Loucy (cell line): ENCODE results near the gene DDA1.
A peak's percentile ranks its signal among the peaks of the same experiment; 100 is the strongest.

Source experiments
- H2AFZ ChIP-seq: fragments of 200-600 bp; sonication (generic); 2 replicates; pipeline ENCODE4 v1.6.0; 2016; ENCODE audit warnings: antibody characterized with exemption, mild to moderate bottlenecking, low read length, moderate library complexity
- H3F3A ChIP-seq: fragments of 200-600 bp; 2 replicates; pipeline ENCODE4 v1.6.0; 2016; ENCODE audit warnings: antibody characterized with exemption, low read depth, mild to moderate bottlenecking
- H3K27me3 ChIP-seq: fragments of 200-600 bp; sonication (generic); 2 replicates; pipeline ENCODE4 v1.6.1; 2014; ENCODE audit warnings: low read length, mild to moderate bottlenecking; ENCODE audit not compliant: insufficient read depth, poor library complexity, severe bottlenecking
- H3K36me3 ChIP-seq: fragments of 200-600 bp; sonication (generic); 2 replicates; pipeline ENCODE4 v1.6.1; 2016; ENCODE audit warnings: low read length; ENCODE audit not compliant: insufficient read depth
- H3K4me1 ChIP-seq: fragments of 200-600 bp; sonication (generic); 2 replicates; pipeline ENCODE4 v1.5.1; 2014; ENCODE audit warnings: low read length, mild to moderate bottlenecking; ENCODE audit not compliant: insufficient read depth, poor library complexity, severe bottlenecking
- H3K4me2 ChIP-seq: fragments of 200-600 bp; sonication (generic); 2 replicates; pipeline ENCODE4 v1.6.0; 2014; ENCODE audit warnings: antibody characterized with exemption, low read length, low read depth, mild to moderate bottlenecking; ENCODE audit not compliant: poor library complexity, severe bottlenecking
- H3K4me3 ChIP-seq: fragments of 200-600 bp; sonication (generic); 2 replicates; pipeline ENCODE4 v1.5.1; 2014; ENCODE audit warnings: low read length, mild to moderate bottlenecking, mixed read lengths; ENCODE audit not compliant: poor library complexity, severe bottlenecking
- H3K79me2 ChIP-seq: fragments of 200-600 bp; sonication (generic); 2 replicates; pipeline ENCODE4 v1.6.1; 2014; ENCODE audit warnings: low read length; ENCODE audit not compliant: insufficient read depth
- H3K9ac ChIP-seq: fragments of 200-600 bp; sonication (generic); 2 replicates; pipeline ENCODE4 v1.6.0; 2014; ENCODE audit warnings: mild to moderate bottlenecking, low read depth, low read length, moderate library complexity; ENCODE audit not compliant: poor library complexity, severe bottlenecking
- H3K9me2 ChIP-seq: fragments of 200-600 bp; sonication (generic); replicated peaks from 2 replicates; pipeline ENCODE4 v1.6.1; 2016; ENCODE audit warnings: low read depth, low read length, mixed read lengths
- H3K9me3 ChIP-seq: fragments of 200-600 bp; sonication (generic); 2 replicates; pipeline ENCODE4 v1.6.1; 2014; ENCODE audit warnings: mild to moderate bottlenecking, antibody characterized with exemption, low read length, low read depth; ENCODE audit not compliant: insufficient read depth
- H4K20me1 ChIP-seq: fragments of 200-600 bp; sonication (generic); 2 replicates; pipeline ENCODE4 v1.6.0; 2014; ENCODE audit warnings: antibody characterized with exemption, low read length, mild to moderate bottlenecking; ENCODE audit not compliant: insufficient read depth, poor library complexity, severe bottlenecking
- CTCF ChIP-seq: fragments of 200-600 bp; sonication (generic); conservative IDR thresholded peaks from 2 replicates; pipeline ENCODE4 v1.5.1; 2014; ENCODE audit warnings: mild to moderate bottlenecking, antibody characterized with exemption, low read length
- EZH2phosphoT487 ChIP-seq: fragments of 200-600 bp; IDR thresholded peaks from 2 replicates; pipeline ENCODE4 v1.6.1; 2018; ENCODE audit warnings: antibody characterized with exemption, mild to moderate bottlenecking, moderate library complexity, borderline replicate concordance

DDA1 gene

GRCh38 chr19:17309198-17309964 is at the start of gene DDA1:
Gene DDA1, plus strand, starts transcription at chr19:17309563. Its CDS starts 92 bp downstream, at chr19:17309655.
- H3K4me2 ChIP-seq = peak within 1 kb of the TSS; percentile 81
- H3F3A ChIP-seq = peaks cover 4% of the 10 kb centered on the region; the same call in 1 of the 2 replicates
- peaks cover 8% of the 10 kb centered on the region; the same call in 1 of the 2 replicates for H3K36me3 ChIP-seq
- no peaks in the 10 kb centered on the region for H3K9me3 ChIP-seq
- H3K9ac ChIP-seq = peak within 1 kb of the TSS; percentile 90
- H3K79me2 ChIP-seq = peaks cover 61% of the 10 kb centered on the region
- peaks cover 29% of the 10 kb centered on the region for H4K20me1 ChIP-seq
- H3K4me1 ChIP-seq = peaks cover 25% of the 10 kb centered on the region
- peak within 1 kb of the TSS; percentile 16; the same call in 1 of the 2 replicates for H2AFZ ChIP-seq
- H3K27me3 ChIP-seq = peaks cover 4% of the 10 kb centered on the region
- H3K4me3 ChIP-seq = peak within 1 kb of the TSS; percentile 92
- H3K9me2 ChIP-seq = no peaks in the 10 kb centered on the region
- TF ChIP-seq EZH2phosphoT487 (no peak), CTCF (no peak)

GRCh38 chr19:17259934-17260333 is 49.4 kb upstream of the DDA1 start:
- Histone ChIP-seq H3K36me3 (no peaks in the 10 kb centered on the region), H3K4me1 (peaks cover 6% of the 10 kb centered on the region), H4K20me1 (no peaks in the 10 kb centered on the region), H2AFZ (no peak overlapping the region), H3K4me2 (no peak overlapping the region), H3K9ac (no peak overlapping the region), H3K27me3 (no peaks in the 10 kb centered on the region), H3K9me3 (peaks cover 4% of the 10 kb centered on the region; the same call in 1 of the 2 replicates), H3K9me2 (no peaks in the 10 kb centered on the region), H3K4me3 (no peak overlapping the region), H3K79me2 (no peaks in the 10 kb centered on the region), H3F3A (no peaks in the 10 kb centered on the region)
- TF ChIP-seq CTCF = no peak
- no peak for TF ChIP-seq EZH2phosphoT487

- Histone ChIP-seq H3K27me3 (no peaks in the 10 kb centered on the region), H3F3A (no peaks in the 10 kb centered on the region), H3K4me1 (peaks cover 8% of the 10 kb centered on the region), H3K36me3 (no peaks in the 10 kb centered on the region), H3K4me2 (peak overlapping the region; percentile 26), H3K9me2 (no peaks in the 10 kb centered on the region), H4K20me1 (no peaks in the 10 kb centered on the region), H3K9ac (peak overlapping the region; percentile 46), H3K9me3 (peaks cover 4% of the 10 kb centered on the region; the same call in 1 of the 2 replicates), H3K79me2 (no peaks in the 10 kb centered on the region), H2AFZ (peak overlapping the region; percentile 87), H3K4me3 (no peak overlapping the region)
- TF ChIP-seq CTCF (peak; percentile 87), EZH2phosphoT487 (no peak)
Observed at GRCh38 chr19:17260842-17261325, 48.5 kb upstream of the DDA1 start.
